Activated gamma-delta T cell treated with Interleukin-2 at 50 U/mL for 16 hours (primary cell): ENCODE data around the gene XYLT1.

Source experiments
- DNase-seq: peaks from one replicate; pipeline ENCODE4 v3.0.0-alpha.2; 2020

Gene XYLT1

DNA sequence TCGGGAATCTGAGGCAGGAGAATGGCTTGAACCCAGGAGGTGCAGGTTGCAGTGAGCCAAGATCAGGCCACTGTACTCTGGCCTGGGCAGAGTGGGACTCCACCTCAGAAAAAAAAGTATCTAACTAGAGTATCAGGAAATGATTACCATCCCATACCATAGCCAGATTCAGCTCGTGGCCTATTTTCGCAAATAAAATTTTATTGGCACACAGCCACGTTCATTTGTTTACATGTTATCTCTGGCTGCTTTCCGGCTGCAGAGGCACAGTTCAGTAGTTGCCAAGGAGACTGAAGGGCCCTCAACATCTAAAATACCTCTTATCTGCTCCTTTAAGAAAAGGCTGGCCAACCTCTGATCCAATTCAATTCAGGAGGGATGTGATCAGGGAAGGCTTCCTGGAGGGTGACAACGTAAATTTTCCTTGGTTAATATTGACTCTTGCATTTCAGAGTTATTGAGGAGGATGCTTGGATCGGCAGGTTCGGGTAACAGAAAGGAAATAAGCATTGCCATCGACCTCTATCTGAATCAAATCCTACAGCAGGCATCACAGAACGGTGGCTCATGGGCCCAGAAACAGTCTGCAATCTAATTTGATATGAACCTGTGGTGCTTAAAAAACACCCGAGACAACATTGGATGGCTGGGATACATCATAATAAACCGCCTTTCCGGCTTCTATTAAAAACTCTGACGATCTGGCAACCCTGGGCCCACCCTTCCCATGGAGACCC is 73.8 kb downstream of the XYLT1 start:
- DNase-seq, result peak; percentile 28

DNA sequence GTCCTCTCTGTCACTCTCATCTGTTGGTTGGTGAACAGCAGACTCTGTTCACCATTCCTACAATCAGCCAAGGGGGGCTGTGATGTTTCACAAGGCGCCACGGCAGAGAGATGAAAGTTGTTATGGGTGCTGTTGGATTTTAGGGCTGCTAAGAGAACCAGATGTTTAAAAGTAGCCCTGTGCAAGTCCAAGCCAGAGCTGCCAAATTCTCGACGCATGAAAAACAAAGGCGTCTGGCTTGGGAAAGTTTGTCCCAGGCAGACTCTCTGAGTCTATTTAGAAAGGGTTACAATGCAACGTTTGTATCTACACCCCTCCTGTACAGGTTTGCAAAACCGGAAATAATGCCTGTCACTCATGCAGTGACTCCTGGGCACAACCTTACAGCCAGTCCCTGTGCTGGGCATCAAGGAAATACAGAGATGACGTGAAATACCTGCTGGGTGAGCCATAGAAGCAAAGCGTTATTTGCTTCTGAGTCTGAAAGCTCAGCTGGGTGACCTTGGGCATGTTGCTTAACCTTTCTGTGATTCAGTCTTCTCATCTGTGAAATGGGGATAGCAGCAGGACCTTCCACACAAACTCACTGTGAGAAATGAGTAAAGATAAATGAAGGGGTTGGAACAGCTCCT is 74.8 kb downstream of the XYLT1 start:
- no peak for DNase-seq

DNA sequence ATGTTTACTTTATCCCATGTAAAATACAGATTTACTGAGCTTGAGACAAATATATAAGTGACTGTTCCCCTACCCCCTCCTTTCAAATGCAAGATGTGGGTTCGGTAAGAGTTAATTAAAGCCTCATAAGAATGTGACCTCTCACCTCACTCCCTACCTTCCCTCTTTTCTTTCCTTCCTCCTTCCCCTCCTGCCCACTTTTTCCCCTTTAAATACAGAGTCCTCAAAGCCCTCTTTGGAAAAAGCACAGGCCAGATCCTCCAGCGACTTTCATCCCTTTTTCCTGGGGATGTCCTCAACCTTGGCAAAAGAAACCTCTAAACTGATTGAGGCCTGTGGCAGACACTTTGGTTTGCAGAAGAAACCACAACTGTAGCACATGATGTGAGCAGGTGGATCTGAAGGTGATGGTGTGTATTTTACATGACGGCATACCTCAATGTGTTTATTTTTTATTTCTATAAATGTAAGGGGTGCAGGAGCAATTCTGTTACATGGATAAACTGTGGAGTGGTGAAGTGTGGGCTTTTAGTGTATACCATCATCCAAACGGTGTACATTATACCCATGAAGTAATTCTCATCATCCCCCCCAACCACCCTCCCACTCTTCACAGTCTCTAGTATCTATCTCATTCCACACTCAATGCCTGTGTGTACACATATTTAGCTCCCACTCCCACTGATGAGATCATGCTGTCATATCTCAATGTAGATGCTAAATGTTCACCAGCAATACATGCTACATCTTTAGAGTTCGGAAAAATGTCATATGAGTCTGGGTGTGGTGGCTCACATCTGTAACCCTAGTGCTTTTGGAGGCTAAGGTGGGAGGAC is 77.7 kb downstream of the XYLT1 start:
- no peak for DNase-seq

GRCh38 chr16:17392127-17392856 is 78.5 kb downstream of the XYLT1 start:
- DNase-seq, result no peak

DNA sequence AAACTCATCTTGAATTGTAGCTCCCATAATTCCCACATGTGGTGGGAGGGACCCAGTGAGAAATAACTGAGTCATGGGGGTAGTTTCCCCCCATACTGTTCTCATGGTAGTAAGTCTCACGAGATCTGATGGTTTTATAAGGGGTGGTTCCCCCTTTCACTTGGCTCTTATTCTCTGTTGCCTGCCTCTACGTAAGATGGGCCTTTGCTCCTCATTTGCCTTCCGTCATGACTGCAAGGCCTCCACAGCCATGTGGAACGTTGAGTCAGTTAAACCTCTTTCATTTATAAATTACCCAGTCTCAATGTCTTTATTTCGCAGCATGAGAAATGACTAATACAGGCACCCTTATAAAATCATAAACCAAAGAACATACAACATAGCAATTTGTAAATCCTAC is 79.0 kb downstream of the XYLT1 start:
- DNase-seq, result no peak

GRCh38 chr16:17389384-17389783 is 81.4 kb downstream of the XYLT1 start:
- DNase-seq, result no peak

GRCh38 chr16:17387256-17387655 is 83.5 kb downstream of the XYLT1 start:
- no peak for DNase-seq

GRCh38 chr16:17386229-17386628 is 84.5 kb downstream of the XYLT1 start:
- DNase-seq, result no peak

GRCh38 chr16:17384471-17384870 is 86.3 kb downstream of the XYLT1 start:
- no peak for DNase-seq

DNA sequence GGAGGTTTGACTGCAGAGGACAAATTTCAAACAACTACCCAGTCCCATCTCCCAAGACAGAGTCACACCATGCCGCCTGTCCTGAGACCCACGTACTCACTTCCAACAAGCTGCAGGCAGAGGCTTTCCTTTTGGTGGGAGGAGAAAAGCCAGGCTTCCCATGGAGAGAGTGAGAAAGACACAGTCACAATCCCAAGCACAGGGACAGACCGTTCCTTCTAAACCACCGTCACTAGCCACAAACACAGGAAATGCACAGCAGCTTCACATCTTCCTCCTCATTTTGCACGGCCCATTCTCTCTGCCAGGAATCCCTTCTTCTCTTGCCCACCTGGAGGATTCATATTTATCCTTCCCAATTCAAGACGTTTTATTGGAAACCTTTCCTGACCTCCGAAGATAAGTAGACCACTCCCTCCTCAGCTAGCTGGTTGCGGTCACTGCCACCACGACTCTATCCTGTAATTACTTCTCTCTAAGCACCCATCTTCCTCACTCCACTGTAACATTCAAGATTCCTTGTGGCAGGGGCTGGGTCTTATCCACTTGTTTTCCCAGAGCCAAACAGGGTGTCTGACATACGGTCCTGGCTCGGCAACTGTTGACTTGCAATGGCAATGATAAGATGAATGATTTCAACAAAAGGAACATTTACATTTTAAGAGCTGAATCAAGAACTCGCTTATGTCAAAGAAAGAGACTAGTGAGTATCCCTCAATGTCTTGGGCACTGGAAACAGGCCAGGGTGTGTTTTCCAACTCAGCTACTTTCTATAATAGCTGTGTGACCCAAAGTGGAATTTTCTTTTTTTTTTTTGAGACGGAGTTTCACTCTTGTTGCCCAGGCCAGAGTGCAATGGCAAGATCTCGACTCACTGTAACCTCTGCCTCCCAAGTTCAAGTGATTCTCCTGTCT is 87.6 kb downstream of the XYLT1 start:
- no peak for DNase-seq

DNA sequence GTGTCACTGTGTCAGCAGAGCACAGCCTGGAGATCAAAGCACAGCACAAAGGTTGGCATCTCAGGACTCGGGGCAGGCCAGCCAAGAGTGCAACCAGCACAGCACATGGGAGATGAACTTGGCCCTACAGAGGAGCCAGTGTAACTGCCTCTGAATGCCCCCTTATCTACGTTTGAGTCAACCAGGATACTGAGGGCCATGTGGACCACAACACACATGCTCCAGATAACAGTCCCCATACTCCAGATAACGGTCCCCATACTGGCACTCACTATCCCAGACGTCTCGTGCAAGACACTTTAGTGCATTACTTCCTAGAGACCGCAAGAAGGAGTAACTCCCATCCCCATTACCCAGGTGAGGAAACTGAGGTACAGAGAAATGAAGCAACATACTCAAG is 88.2 kb downstream of the XYLT1 start:
- DNase-seq, result no peak

DNA sequence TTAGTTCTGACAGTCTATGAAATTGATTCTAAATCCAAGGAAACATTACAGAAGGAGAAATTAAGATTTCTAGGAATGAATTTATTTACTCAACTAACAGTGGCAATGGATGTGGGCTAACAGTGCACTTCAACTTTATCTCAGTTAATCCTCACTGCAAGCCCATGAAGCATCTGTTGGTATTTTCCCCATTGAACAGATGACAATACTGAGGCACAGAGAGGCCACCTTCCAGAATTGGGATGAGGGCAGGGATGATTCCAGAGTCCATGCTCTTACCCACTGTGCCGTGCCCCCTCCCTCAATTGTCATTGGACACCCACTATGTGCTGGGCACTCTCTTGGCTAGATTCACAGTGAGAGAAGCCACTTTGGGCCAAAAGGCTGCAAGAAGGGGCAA is 89.0 kb downstream of the XYLT1 start:
- DNase-seq, result no peak

- no peak for DNase-seq
These were observed 90.1 kb downstream of the XYLT1 start for GRCh38 chr16:17380613-17381012.

DNA sequence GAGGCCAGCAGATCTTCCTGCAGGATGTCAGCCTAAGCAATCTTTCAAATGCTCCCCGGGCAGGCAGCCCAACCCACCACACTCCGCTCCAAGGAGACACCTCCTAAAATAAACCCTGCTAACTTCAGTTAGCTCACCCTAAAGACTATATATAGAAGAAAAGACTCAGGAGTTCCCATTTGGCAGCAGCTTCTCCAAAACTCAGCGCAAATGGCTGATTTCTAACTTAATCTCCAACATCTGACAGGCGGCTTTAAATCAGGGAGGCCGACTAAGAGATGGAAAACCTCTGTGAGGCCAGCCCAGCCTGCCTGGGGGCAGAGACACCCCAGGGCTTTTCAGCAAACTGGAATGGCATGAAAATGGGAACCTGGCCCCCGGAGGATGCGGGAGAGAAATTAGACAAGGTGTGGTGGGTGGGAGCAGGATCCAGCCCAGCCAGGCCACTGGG is 91.6 kb downstream of the XYLT1 start:
- DNase-seq, result no peak

GRCh38 chr16:17377360-17378324 is 93.1 kb downstream of the XYLT1 start:
- DNase-seq, result no peak

DNA sequence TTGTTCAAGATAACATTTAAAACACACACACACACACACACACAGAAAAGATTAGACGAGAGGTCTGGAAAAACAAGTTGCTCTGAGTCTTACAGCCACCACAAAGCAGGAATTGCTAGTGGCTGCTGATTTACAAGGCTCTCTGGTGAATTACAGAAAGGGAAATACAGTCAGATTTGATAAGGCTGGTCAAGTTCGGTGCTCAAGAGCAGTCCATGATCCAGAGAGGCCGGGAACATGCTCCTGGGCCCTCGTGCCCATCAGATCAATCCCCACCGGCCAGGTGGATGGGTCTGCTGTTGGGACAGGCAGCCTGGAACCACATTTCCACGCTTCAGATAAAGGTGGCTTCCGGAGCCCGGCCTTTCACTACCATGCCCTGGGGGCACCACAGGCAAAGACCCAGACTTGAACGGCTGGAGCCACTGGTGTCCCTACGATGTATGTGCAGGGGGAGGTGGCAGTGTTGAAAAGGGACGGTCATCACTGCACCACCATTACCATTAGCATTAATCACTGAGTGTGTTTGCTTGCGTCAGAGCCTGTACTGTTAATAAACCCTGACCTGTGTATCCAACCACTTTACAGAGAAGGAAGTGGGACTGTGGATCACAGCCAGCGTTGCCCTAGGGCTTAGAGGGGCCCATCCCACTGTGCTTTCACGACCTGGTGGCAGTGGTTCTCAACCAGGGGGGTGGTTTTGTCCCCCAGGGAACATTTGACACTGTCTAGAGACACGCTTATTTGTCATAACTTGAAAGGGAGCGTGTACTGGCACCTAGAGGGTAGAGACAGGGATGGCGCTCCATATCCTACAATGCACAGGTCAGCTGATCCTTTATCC is 95.1 kb downstream of the XYLT1 start:
- no peak for DNase-seq

DNA sequence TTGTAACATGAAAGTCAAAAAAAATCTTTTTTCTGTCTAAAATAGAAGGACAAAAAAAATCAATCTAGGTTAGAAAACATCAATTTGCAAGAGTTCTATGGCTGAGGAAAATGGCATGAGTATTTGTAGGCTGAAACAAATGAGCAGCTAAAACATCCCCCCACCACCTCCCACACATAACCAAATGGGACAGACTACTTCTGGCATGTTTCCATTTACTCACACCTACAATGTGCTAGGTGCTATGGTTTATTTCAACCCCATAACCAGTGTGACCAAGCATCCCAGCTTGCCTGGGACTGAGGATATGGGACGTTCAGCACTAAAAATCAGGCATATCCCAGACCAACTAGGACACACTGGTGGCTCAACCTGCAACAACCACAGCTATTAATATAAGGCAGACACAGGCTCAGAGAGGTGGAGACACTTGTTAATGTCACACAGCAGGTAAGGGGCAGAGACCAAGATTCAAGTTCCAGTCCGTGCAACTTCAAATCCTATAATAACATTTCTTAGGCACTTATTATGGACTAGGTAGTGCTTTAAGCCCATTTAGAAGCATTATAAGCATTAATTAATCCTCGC is 96.0 kb downstream of the XYLT1 start:
- no peak for DNase-seq

GRCh38 chr16:17373533-17373932 is 97.2 kb downstream of the XYLT1 start:
- no peak for DNase-seq

GRCh38 chr16:17372386-17372785 is 98.4 kb downstream of the XYLT1 start:
- no peak for DNase-seq
